ENCODE measurements around the gene CYBA. TPM values are rescaled to one million over a fixed set of nuclear protein-coding genes. Genes with fewer than 3 reads are reported as not detected.

Gene CYBA
- total RNA-seq, 1 experiment from 2014 or later, result 34.2 TPM

DNA sequence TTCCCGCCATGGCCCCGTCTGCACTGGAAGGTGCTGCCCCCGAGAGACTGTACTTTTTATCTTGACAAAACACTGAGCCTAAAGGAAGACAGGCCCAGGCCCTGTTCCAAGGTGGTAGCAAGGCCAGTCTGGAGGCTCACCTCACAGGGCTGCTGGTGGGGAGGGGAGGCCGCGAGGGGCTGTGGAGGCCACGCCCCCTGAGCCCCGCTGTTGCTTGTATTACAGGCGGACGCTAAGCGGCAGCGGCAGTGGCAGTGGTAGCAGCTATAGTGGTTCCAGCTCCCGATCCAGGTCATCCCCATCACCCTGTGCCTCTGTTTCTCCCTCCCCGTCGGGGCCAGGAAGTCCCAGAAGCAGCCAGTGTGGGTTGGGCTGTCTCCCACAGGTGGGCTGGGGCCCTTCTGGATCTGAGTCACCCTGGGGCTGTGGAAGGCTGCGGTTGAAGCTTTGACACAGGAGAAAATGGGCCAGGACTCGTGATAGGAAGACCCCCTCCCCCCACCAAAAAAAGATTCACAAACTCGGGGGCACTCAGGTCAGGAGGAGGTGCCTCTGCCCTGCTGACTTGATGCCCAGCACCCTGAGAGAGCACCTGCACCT is 25.8 kb downstream of the CYBA start:
- no peak for DNase-seq (ENCODE audit: low read depth, low spot score)
- in situ Hi-C loops (cut with HindIII; ENCODE audit: low pct_unique_long_range_greater_than_20kb, low sequenced_read_pairs), result no loop called here

DNA sequence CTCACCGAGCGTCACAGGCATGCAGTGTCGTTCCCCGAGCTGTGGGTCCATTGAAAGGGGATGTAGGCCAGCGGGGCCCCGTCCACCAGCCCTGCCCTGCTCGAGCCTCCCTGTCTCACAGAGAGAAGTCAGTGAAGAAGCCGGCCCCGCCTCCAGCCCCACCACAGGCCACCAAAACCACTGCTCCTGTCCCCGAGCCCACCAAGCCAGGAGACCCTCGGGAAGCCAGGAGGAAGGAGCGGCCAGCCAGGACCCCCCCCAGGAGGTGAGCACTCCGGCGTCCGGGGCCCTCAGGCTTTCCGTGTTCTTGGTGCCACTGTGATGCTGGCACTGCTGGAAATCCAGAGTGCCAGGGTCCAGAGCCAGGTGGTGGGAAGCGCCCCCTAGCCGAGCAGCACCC is 26.4 kb downstream of the CYBA start:
- no peak for DNase-seq (ENCODE audit: low read depth, low spot score)
- in situ Hi-C loops (cut with HindIII; ENCODE audit: low pct_unique_long_range_greater_than_20kb, low sequenced_read_pairs), result no loop called here

DNA sequence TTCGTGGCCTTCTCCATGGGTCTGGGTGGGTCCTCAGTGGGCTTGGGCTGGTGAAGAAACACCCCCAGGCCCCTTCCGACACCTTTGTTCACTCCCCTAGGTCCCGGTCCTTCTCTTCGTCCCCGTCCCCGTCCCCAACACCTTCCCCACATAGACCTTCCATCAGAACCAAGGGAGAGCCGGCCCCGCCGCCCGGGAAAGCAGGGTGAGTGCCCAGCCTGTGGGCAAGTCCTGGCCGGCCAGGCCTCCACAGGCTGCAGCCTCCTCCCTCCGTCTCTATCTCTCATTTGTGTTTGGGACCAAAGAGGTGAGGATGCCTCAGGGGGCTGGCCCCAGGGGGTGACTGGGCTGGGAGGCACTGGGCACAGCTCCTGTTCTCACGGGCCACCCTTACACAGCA is 27.0 kb downstream of the CYBA start:
- in situ Hi-C loops (cut with HindIII; ENCODE audit: low pct_unique_long_range_greater_than_20kb, low sequenced_read_pairs), result no loop called here
- no peak for DNase-seq (ENCODE audit: low read depth, low spot score)

DNA sequence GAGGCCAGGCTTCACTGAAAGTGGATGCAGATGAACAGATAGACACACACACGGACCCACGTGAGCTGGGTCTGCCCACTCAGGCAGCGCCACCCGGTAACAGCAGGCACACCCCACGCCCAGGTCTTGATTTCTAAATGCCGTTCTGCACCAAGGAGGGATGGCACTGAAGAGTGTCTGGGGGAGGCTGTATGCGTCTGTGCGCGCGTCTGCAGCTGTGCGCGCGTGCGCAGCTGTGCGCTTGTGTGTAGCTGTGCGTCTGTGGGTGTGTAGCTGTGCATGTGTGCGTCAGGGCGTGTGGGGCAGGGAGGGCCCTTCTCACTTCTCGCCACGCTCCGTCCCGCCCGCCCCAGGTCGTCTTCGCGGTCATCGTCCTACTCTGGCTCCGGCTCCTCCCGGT is 28.0 kb downstream of the CYBA start:
- no peak for DNase-seq (ENCODE audit: low read depth, low spot score)
- in situ Hi-C loops (cut with HindIII; ENCODE audit: low pct_unique_long_range_greater_than_20kb, low sequenced_read_pairs), result no loop called here

DNA sequence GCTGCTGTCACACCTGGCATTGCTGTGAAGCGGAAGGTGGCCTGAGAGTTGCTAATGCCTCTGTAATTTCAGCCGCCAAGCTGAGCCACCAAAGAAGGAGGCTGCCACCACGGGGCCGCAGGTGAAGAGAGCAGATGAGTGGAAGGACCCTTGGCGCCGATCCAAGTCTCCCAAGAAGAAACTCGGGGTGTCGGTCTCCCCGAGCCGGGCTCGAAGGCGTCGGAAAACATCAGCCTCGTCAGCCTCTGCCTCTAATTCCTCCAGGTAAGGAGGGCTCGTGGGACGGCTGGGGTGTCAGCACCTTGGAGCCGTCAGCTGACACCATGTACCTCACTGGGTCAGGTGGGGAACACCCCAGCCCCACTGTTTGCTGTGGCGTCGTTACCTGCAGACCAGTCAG is 28.7 kb downstream of the CYBA start:
- in situ Hi-C loops (cut with HindIII; ENCODE audit: low pct_unique_long_range_greater_than_20kb, low sequenced_read_pairs), result no loop called here
- no peak for DNase-seq (ENCODE audit: low read depth, low spot score)

DNA sequence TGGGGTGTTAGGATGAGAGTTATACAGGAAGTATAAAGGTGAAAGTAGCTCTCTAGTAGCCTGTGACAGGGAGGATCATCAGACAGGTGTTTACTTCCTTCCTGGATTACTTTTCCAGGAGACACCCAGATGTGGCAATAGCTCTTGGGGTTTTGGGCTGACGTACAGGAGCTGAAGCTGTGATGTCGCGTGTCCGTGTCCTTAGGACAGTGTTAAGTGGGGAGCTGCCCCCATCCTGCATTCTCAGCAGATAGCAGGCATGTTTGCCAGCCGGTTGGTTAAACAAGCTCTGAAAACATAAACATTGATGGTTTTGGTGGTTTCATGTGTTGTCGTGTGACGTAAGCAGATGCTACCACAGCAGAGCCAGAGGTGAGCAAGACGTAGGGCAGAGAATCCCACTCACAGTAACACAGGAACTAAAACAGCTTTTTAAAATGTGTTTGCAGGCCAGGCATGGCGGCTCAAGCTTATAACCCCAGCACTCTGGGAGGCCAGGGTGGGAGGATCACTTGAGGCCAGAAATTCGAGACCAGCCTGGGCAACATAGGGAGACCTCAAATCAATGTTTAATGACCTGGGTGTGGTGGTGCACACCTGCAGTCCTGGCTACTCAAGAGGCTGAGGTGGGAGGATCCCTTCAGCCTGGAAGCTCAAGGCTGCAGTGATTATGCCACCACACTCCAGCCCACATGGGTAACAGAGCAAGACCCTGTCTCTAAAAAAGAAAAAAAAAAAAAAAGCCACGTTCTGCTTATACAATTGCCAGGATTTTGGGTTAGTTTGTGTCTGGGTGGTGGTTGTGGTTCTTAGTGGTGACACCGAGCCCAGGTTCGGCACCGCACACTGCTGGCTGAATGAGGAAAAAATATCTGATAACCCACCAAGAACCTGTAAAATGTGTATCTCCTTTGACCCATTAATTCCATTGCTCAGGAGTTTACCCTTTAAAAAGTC is 30.7 kb downstream of the CYBA start:
- in situ Hi-C loops (cut with HindIII; ENCODE audit: low pct_unique_long_range_greater_than_20kb, low sequenced_read_pairs), result no loop called here
- no peak for DNase-seq (ENCODE audit: low read depth, low spot score)

DNA sequence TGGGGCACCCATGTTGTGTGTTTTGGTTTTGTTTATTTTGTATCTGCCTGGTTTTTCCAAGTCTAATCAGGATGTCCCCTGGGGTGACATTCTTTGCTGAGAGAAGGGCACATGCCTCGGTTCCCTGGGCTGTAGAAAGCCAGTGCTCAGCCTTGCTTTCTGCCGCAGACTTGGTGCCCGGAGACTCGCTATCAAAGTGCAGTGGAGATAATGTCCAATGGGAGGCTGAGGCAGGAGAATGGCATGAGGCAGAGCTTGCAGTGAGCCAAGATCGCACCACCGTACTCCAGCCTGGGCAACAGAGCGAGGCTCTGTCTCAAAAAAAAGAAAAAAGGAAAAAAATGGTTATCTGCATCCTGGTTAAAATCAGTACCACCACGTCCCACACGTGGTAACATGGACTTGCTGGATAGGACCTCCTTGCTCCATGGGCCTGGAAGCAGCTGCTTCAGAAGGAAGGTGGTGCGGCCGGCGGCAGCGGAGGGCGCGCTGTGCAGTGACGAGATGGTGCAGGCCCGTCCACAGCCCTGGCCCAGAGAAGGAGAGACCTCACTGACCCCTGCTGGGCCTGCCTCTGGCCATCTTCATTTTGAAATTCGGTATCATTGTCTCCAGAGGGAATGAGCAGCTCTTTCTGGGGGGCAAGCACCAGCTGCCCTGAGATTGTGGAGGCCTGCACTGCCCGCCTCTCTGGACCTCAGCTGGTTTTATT is 31.7 kb downstream of the CYBA start:
- in situ Hi-C loops (cut with HindIII; ENCODE audit: low pct_unique_long_range_greater_than_20kb, low sequenced_read_pairs), result no loop called here
- no peak for DNase-seq (ENCODE audit: low read depth, low spot score)

DNA sequence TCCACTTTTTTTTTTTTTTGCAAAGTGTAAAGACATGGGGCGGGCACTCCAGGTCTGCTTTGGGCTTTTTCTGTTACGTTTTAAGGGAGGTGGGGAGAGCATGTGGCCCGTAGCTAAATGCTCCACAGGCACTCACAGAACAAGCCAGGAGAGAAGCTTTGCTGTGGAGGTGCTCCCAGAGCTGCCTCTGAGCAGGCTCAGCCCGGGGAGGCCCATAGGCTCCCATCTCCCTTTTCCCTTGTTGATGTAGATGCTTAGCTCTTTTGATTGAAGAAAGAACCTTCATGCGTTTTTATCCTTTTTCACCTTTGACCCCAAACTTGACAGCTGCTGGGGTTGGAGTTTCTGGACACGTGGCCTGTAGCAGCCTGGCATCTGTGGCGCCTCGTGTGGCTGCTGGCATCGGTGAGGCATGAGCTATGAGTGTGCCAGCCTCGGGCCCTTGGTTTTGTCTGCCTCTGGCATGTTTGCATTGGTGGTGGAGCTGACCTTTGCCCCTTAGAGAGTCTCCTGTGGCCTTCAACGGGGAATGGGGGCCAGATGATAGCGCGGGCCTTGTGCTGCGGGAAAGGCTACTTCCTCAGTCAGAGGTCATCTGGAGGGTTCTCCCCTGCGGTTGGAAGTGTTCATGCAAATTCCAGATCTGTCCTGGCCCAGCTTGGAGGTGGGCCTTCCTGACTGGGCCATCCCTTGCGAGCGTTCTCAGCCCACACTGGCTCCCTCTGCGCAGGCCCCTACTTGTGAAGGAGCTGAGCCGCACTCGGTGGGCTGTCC is 32.5 kb downstream of the CYBA start:
- no peak for DNase-seq (ENCODE audit: low read depth, low spot score)
- in situ Hi-C loops (cut with HindIII; ENCODE audit: low pct_unique_long_range_greater_than_20kb, low sequenced_read_pairs), result no loop called here

DNA sequence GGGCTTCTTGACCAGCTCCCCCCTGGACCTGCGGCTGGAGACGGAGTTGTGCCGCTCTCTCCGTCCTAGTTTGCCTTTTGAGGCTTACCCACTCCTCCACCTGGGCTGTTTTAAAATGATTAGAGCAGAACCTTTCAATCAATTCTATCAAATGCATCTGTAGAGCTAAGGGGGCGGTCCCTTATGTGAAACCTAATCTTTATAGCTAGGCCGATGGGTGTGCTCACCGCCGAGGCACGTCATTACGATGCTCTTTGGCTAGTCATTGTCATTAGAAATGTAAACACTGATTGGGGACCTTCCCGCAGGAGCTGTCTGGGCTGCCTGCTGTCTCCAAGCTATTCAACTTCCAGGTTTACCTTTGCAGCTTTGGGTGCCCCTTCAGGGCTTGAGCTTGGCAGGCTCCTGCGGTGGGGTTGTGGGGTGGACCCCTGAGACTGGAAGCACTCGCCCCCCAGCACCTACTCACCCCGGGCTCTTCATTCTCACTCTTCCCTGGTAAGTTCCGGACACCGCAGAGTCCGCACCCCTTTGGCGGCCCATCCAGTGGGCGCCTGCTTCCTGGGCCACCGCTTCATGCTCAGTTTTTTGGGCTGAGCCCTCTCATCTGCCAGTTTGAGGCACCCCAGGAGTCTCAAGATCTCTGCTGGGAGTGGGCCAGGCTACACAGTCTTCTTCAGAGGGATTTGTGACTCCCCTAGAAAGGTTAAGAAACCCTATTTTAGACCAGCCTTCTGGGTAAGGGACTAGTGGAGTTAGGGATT is 33.4 kb downstream of the CYBA start:
- in situ Hi-C loops (cut with HindIII; ENCODE audit: low pct_unique_long_range_greater_than_20kb, low sequenced_read_pairs), result no loop called here
- no peak for DNase-seq (ENCODE audit: low read depth, low spot score)

DNA sequence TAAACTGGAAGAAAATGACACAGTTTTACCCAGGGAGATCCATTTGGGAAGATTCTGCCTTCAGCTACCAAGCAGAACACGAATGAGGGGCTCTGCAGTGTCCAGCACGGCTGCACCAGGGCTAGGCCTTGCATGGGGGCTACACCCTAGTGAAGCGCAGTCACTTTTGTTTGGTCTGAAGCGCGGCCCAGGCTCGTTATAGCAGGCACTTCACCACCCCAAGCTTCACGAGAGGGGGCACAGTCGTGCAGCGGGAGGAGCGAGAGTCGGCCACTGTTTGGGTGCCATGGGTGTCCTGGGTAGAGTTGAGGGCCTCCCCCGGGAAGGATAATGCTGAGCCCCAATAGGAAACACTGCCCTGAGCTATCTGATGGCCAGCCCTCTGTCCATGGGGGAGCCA is 34.1 kb downstream of the CYBA start:
- in situ Hi-C loops (cut with HindIII; ENCODE audit: low pct_unique_long_range_greater_than_20kb, low sequenced_read_pairs), result no loop called here
- no peak for DNase-seq (ENCODE audit: low read depth, low spot score)

DNA sequence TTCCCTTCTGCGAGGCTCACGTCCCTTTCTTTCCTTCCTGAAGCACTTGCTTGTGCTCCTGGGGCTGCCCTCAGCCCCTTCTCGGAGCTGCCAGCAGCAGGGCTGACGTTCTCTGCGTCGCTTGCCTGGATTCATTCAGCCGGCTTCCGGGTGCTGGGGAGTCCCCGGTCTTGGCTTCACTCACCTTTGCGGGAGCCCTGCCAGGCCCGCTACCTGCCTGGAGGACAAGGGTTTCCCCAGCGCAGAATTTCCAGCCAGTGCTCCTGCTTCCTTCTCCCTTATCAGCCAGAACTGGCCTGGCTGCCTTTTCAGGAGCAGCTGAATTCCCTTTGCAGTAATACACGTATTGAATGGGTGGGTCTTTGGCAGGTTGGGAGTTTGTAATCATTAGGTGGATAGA is 34.5 kb downstream of the CYBA start:
- in situ Hi-C loops (cut with HindIII; ENCODE audit: low pct_unique_long_range_greater_than_20kb, low sequenced_read_pairs), result no loop called here
- DNase-seq (ENCODE audit: low read depth, low spot score), result no peak

DNA sequence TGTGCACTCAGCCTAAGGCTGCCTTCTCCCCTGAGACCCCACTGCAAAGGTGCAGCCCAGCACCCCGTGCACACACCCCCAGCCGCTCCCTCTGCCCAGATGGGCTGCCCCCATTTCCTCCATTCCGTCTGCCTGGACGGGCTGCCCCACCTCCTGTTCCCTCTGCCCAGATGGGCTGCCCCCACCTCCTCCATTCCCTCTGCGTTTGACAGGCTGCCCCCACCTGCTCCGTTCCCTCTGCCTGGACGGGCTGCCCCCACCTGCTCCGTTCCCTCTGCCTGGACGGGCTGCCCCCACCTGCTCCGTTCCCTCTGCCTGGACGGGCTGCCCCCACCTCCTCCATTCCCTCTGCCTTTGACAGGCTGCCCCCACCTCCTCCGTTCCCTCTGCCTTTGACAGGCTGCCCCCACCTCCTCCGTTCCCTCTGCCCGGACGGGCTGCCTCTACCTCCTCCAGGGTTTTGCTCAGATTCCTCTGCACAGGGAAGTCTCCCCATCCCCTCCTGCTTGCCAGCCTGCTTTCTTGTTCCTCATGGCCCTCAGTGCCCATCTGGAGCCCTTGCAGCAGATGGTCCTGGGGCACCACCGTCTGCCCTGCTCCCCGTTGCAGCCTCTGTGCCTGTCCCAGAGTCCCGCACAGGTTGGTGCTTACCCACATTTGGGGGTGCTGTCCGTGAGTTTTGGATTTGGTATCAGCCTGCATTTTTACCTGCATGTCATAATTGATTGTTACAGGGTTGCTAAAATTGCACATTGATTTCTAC is 35.9 kb downstream of the CYBA start:
- DNase-seq (ENCODE audit: low read depth, low spot score), result no peak
- in situ Hi-C loops (cut with HindIII; ENCODE audit: low pct_unique_long_range_greater_than_20kb, low sequenced_read_pairs), result no loop called here

DNA sequence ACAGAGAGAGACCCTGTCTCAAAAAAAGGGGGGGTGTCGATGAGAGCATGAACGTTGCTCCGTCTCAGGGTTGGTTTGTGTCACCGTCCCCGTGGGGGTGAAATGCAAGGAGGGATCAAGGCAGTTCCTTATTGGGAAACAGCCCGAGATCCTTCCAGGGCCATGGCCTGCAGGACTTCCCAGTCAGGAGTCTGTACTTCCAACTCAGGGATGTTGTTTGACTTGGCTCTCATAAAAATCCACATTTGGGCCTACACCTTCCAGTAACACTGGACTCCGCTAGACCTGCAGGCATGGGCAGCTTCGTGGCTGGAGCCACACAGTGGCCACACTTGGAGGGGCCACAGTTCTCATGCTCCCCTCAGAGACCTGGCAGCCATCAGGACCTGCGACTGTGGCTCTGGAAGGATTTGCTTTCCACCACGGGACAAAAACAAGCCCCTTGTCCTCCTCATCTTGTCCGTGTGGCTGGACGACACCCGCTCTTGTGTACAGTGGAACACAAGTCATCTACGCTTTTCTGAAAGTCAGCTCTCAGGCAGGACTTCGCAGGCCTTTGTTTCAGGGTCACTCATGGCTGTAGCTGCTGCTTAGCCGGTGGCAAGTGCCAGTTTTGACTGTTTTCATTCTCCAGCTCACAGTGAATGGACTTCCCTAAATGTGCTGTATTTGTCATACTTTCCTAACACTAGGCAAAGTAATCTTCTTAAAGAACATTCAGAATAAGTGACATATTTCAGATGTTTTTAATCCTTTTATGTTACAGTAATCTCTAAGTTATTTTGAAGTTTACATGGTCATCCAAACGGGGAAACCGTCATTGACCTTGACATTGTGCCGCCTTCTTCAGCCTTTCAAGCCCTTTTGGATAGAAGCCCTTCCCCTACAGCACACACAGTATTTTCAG is 36.7 kb downstream of the CYBA start:
- in situ Hi-C loops (cut with HindIII; ENCODE audit: low pct_unique_long_range_greater_than_20kb, low sequenced_read_pairs), result no loop called here
- no peak for DNase-seq (ENCODE audit: low read depth, low spot score)

DNA sequence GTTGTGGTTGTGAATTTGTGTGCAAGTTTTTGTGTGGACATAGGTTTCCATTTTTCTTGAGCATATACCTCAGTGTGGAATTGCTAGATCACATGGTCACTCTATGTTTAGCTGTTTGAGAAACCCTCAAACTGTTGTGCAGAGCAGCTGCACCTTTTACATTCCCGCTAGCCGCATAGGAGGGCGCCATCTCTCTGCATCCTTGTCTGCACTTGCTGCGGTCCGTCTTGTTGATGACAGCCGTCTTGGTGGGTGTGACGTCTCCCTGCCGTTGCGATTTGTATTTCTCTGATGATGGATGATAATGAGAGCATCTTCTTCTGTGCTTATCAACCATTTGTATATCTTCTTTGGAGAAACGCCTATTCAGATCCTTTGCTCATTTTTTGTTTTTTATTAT is 37.6 kb downstream of the CYBA start:
- DNase-seq (ENCODE audit: low read depth, low spot score), result no peak
- in situ Hi-C loops (cut with HindIII; ENCODE audit: low pct_unique_long_range_greater_than_20kb, low sequenced_read_pairs), result no loop called here

DNA sequence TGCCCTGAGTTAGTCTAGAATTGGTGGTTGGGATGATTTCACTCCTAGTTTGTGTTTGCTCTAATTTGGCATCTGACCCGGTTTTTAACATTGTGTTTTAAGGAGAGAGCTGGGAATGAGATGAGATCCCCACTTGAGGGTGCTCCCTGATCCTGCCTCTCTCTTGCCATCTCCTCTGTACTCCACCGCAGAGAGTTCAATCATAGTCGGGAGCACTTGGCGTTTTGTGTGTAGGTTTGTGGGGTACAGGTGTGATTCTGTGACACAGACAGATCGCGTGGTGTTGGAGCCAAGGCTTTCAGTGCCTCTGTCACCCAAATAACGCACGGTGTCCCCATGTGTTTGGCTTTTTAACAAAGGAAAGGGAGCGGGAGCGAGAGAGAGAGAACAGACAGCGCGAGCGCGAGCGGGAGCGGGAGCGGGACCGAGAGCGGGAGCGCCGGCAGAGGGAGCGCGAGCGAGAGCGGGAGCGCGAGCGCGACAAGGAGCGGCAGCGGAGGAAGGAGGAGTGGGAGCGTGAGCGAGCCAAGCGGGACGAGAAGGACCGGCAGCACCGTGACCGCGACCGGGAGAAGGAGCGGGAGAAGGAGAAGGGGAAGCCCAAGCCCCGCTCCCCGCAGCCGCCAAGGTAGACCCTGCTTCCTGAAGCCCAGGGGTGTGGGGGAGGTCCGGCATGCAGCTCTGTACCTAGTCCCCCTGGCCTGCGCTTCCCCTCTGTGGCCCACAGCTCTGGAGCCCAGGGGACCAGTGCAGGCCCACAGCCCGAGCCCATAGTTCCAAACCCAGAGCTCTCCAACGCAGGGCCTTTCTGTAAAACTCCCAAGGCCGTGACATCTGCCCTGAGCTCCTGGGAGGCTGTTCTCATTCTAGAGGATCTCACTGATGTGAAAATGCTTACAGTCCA is 39.7 kb downstream of the CYBA start:
- in situ Hi-C loops (cut with HindIII; ENCODE audit: low pct_unique_long_range_greater_than_20kb, low sequenced_read_pairs), result no loop called here
- no peak for DNase-seq (ENCODE audit: low read depth, low spot score)
